Left ventricle myocardium inferior (tissue), 1 donor: ENCODE measurements around the gene EFNA1. TPM values are rescaled to one million over a fixed set of nuclear protein-coding genes. Genes with fewer than 3 reads are reported as not detected.
"Not testable (repeated sequence)": the region's sequence is repeated elsewhere in the genome, so short reads cannot be mapped to it uniquely, and the experiment has no call there.

ENCODE experiments used
- DNase-seq: peaks from one replicate; pipeline ENCODE4 v3.0.0-alpha.2; 2020
- H3K27ac ChIP-seq: fragments of 200-600 bp; replicated peaks from 2 replicates; pipeline ENCODE4 v1.8.0; 2021
- H3K27me3 ChIP-seq: fragments of 200-600 bp; 2 replicates; pipeline ENCODE4 v1.8.0; 2021; ENCODE audit warnings: low read depth
- H3K36me3 ChIP-seq: fragments of 200-600 bp; 2 replicates; pipeline ENCODE4 v1.8.0; 2021
- H3K4me1 ChIP-seq: fragments of 200-600 bp; 2 replicates; pipeline ENCODE4 v1.8.0; 2021
- H3K4me3 ChIP-seq: fragments of 200-600 bp; 2 replicates; pipeline ENCODE4 v1.8.0; 2021; ENCODE audit warnings: mild to moderate bottlenecking, moderate library complexity
- H3K9me3 ChIP-seq: fragments of 200-600 bp; replicated peaks from 2 replicates; pipeline ENCODE4 v1.8.0; 2021
- intact Hi-C: fragments of 100-400 bp; cut with micrococcal nuclease; formaldehyde crosslinking; loops from one replicate; pipeline ENCODE4 v1.11.0; 2022
- total RNA-seq: library from RNA; stranded (reverse); fragmentation: NEBNext Ultra II Directional; extraction: Animal tissue kit (Norgen Biotek cat#: 25700); gene quantifications from one replicate; pipeline ENCODE4 v1.2.1, GENCODE V29; 2021
- TF ChIP-seq, protein P1 (sequence below): fragments of 200-600 bp; IDR thresholded peaks from 2 replicates; pipeline ENCODE4 v1.8.0; 2021; ENCODE audit warnings: antibody characterized with exemption, mild to moderate bottlenecking, borderline replicate concordance
- donor health status: DM: no; HTN: yes; CAD: no; lungs with severe emphysema.

Gene EFNA1
- total RNA-seq, 1 donor from 2014 or later = 42.9 TPM

DNA sequence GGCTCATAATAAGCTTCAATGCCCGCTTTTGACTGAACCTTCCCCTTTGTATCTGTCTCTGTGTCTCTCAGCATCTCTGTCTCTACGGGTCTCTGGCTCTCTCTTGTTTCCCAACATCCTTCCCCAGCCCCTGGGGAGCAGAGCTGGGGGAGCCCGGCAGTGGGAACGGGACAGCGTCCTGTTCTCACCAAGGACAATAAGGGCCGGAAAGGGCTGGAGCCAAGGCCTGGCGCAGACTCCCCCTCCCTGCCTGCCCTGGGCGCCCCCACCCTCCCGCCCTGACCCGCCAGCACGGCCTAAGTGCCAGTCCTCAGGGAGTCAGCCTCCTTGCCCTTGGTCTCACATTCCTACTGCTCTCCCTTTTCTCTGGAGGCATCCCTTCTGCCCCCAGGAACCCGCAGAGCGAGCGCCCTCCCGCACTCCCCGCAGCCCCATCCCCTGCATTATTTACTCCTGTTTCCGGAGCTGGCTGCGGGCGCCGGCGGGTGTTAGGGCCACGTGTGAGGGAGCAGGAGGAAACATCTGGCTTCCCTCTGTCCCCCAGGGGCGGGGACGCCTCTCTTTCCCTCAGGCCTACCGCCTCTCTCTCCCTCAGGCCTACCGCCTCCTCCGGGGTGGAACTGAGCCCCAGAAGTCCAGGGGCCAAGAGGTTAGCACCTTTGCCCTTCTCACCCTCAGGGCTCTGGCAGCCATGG is 38.9 kb downstream of the EFNA1 start:
- Histone ChIP-seq H3K9me3 (peaks cover 7% of the 10 kb centered on the region), H3K27ac (peak overlapping the region; percentile 90), H3K27me3 (no peaks in the 10 kb centered on the region), H3K4me1 (peaks cover 36% of the 10 kb centered on the region), H3K36me3 (peaks cover 23% of the 10 kb centered on the region), H3K4me3 (peak overlapping the region; percentile 47)
- TF ChIP-seq, protein P1, sequence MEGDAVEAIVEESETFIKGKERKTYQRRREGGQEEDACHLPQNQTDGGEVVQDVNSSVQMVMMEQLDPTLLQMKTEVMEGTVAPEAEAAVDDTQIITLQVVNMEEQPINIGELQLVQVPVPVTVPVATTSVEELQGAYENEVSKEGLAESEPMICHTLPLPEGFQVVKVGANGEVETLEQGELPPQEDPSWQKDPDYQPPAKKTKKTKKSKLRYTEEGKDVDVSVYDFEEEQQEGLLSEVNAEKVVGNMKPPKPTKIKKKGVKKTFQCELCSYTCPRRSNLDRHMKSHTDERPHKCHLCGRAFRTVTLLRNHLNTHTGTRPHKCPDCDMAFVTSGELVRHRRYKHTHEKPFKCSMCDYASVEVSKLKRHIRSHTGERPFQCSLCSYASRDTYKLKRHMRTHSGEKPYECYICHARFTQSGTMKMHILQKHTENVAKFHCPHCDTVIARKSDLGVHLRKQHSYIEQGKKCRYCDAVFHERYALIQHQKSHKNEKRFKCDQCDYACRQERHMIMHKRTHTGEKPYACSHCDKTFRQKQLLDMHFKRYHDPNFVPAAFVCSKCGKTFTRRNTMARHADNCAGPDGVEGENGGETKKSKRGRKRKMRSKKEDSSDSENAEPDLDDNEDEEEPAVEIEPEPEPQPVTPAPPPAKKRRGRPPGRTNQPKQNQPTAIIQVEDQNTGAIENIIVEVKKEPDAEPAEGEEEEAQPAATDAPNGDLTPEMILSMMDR = no peak
- DNase-seq = peak; percentile 81
- intact Hi-C loops = loop anchor here (5.0 kb wide), 1 partner anchor 74 kb away; no protein-coding TSS in a partner anchor

DNA sequence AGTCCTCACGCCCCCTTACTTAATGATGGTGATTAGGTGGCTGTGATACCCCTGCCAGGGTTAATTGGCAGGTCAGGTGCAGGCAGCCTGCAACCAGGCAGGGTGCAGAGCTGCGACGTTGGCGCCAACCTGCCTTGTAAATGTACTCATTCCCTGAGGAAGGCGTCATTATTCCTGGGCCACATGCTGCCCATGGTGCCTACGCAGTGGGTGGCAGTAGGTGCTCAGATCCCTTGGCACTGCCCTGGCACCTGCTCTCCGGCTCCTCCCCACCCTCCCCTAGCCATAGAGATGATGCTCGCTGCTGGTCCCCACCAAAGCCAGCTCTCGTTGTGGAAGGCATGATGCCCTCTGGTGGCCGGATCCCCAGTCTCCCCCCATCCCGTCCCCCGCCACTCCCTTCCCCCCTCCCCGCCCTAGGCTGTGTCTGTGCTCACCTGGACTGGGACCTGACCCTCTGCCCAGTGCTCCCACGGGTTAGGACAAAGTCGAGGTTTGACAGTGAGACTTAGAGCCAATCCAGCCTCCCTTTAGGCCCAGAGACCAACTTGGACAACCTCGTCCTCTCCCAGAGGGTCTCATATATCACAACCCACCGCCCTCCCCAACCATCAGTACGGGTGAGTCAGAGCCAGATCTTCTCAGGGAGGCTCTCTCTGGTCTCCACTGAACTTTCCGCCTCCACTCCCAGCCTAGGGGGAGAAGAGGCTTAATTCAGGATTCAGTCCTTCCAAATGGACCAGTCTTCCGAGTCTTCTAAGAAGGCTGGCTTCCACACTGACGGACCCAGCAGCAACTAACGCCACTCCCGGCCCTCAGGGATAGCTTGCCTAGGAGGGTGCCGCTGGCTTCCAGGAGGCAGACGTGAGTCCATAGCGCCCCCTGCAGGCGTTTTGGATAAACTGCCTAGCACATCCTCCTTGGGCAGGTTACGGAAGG is 39.8 kb downstream of the EFNA1 start:
- peaks cover 43% of the 10 kb centered on the region for H3K4me1 ChIP-seq
- H3K9me3 ChIP-seq = peaks cover 7% of the 10 kb centered on the region
- DNase-seq = peak; percentile 90
- peaks cover 23% of the 10 kb centered on the region for H3K36me3 ChIP-seq
- H3K4me3 ChIP-seq = peak overlapping the region; percentile 47
- intact Hi-C loops = loop anchor here (5.0 kb wide), 1 partner anchor 75 kb away; no protein-coding TSS in a partner anchor
- TF ChIP-seq, protein P1 = peak; percentile 86
- H3K27ac ChIP-seq = peak overlapping the region; percentile 90
- H3K27me3 ChIP-seq = no peaks in the 10 kb centered on the region

DNA sequence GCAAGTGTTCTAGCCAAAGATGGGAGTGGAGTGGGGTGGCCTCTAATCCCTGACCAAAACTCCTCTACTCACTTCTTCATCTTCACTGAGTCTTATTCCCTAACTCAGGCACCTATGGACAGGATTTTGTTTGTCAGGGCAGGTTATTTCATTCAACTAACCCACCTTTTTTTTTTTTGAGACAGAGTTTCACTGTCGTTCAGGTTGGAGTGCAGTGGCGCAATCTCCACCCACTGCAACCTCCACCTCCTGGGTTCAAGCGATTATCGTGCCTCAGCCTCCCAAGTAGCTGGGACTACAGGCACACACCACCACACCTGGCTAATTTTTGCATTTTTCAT is 40.4 kb downstream of the EFNA1 start:
- not testable (repeated sequence) for H3K27me3 ChIP-seq

DNA sequence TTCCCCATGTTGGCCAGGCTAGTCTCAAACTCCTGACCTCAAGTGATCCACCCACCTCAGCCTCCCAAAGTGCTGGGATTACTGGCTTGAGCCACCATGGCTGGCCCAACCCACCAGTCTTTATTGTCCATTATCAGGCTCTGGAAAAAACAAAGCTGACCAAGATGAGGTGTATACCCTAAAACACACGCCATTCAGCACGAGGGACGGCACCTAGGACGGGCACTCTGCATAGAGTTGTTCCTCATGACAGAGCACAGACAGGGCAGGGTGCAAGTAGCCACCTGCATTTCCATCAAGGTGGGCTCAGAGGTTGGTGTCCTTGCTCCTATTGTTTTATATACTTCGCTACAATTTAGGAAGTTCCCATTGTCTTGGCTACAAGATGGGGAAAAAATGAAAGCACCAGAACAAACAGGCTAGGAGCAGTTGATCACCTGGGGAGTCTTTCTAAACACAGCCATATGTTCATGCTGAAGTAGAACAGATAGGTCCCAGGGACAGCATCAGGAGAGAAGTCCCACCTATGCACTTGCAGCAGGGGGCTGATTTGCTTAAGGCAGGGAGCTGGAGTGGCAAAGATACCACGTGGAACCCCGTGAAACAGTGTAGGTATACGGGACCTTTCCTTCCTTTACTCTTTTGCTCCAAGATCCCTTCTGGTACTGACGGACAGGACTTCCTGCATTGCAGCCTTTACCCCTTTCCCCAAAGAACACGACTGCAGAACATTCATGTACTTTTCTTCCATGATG is 41.0 kb downstream of the EFNA1 start:
- H3K4me3 ChIP-seq = no peak overlapping the region
- intact Hi-C loops = loop anchor here (5.0 kb wide), 1 partner anchor 76 kb away; no protein-coding TSS in a partner anchor
- no peak overlapping the region for H3K27ac ChIP-seq

More for the DNA sequence above, 40.4 kb downstream of the EFNA1 start:
- H3K27ac ChIP-seq = peak overlapping the region; percentile 90
- not testable (repeated sequence) for H3K4me3 ChIP-seq, H3K9me3 ChIP-seq, DNase-seq
- H3K4me1 ChIP-seq = peaks cover 50% of the 10 kb centered on the region
- intact Hi-C loops = loop anchor here (5.0 kb wide), 1 partner anchor 76 kb away; no protein-coding TSS in a partner anchor
- H3K36me3 ChIP-seq = peaks cover 23% of the 10 kb centered on the region

DNA sequence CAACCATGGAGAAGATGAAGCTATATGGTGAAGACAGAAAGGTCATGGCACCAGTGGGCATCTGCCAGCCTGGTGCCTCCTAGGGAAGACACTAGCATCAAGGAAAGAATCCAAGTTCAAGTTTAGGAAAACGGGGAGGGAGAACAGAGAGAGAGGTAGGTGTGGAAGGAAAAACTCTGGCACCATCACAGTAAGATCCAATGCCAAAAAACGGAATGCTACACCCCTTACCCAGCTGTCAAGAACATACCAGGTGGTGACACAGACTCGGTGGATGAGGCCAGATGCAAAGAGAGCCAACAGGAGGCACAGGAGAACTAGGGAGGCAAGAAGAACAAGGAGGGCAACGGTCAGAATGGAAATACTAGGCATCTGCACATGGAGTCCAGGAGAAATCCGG is 41.9 kb downstream of the EFNA1 start:
- H3K27me3 ChIP-seq = peaks cover 11% of the 10 kb centered on the region
- H3K9me3 ChIP-seq = peaks cover 4% of the 10 kb centered on the region
- H3K27ac ChIP-seq = no peak overlapping the region
- H3K4me1 ChIP-seq = peaks cover 64% of the 10 kb centered on the region
- H3K36me3 ChIP-seq = peaks cover 23% of the 10 kb centered on the region
- intact Hi-C loops = loop anchor here (5.0 kb wide), 1 partner anchor 77 kb away; no protein-coding TSS in a partner anchor
- H3K4me3 ChIP-seq = no peak overlapping the region
- TF ChIP-seq, protein P1 = no peak
- DNase-seq = no peak

More for the DNA sequence above, 41.0 kb downstream of the EFNA1 start:
- no peak for DNase-seq
- peaks cover 23% of the 10 kb centered on the region for H3K36me3 ChIP-seq
- peaks cover 2% of the 10 kb centered on the region for H3K27me3 ChIP-seq
- peaks cover 7% of the 10 kb centered on the region for H3K9me3 ChIP-seq
- TF ChIP-seq, protein P1 = no peak
- peaks cover 55% of the 10 kb centered on the region for H3K4me1 ChIP-seq
